T-helper 1 cell treated with Interleukin-12 subunit alpha and Interleukin-12 subunit beta and Interleukin-4 antibody, amounts not matched to agents 30 ng/mL and 1 ng/mL, for 36 hours (primary cell): Measurements from ENCODE around the gene LCE1A. TPM values are rescaled to one million over a fixed set of nuclear protein-coding genes. Genes with fewer than 3 reads are reported as not detected.

Source experiments
- intact Hi-C: fragments of 100-400 bp; cut with micrococcal nuclease; formaldehyde crosslinking; loops from one replicate; pipeline ENCODE4 v1.15.1; 2024
- total RNA-seq: library from RNA; stranded (reverse); gene quantifications from 2 replicates; pipeline ENCODE4 v1.2.3, GENCODE V29; 2022

The LCE1A gene
- total RNA-seq, 1 donor from 2014 or later: not detected

DNA sequence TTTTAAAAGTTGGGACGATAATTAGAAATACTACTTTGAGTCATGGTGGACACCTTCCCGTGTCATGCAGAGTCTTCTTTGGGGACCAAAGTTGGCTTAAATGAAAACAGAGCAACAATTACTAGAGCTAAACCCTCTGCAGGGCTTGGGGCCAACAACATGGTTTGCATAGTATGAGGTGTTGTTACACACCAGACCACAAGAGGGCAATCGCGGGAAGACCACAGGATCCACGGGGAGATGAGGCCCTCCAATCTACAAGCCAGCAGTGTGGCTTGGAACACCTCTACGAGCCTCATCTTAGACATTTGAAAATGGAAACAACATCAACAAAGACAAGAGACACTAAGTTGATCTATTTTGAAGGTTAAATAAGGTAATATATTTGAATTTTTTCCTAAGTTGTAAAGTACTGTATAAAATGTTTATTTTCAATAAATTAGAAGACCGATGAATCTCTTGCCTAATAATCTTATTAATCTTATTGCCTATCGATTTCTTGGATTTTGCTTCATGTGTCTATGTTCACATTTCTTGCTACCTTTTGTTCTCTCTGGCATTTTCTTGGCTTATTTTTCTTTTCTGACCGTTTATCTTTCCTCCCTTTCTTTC is 42.6 kb downstream of the LCE1A start:
- intact Hi-C loops: loop anchor here (1.0 kb wide), 1 partner anchor 353 kb away; no protein-coding TSS in a partner anchor

GRCh38 chr1:152870831-152871730 is 43.8 kb downstream of the LCE1A start:
- intact Hi-C loops: loop anchor here (1.0 kb wide), 1 partner anchor 352 kb away; no protein-coding TSS in a partner anchor

GRCh38 chr1:152871731-152872126 is 44.5 kb downstream of the LCE1A start:
- intact Hi-C loops: no loop called here

- intact Hi-C loops: no loop called here
These were observed 46.2 kb downstream of the LCE1A start for GRCh38 chr1:152873495-152873894.

GRCh38 chr1:152876827-152877226 is 49.6 kb downstream of the LCE1A start:
- intact Hi-C loops: no loop called here

Other genes starting within 250 kb of the LCE1A start
- not detected in 2 replicates for gene LCE3D, start 247.0 kb upstream of the LCE1A start, total RNA-seq
- not detected in 2 replicates for gene LCE3C, start 227.2 kb upstream of the LCE1A start, total RNA-seq
- not detected in 2 replicates for gene LCE3B, start 213.7 kb upstream of the LCE1A start, total RNA-seq
- not detected in 2 replicates for gene LCE3A, start 204.4 kb upstream of the LCE1A start, total RNA-seq
- gene LCE2D, start 164.1 kb upstream of the LCE1A start, total RNA-seq: not detected in 2 replicates
- gene LCE2C, start 152.2 kb upstream of the LCE1A start, total RNA-seq: not detected in 2 replicates
- not detected in 2 replicates for gene LCE2B, start 141.3 kb upstream of the LCE1A start, total RNA-seq
- not detected in 2 replicates for gene LCE2A, start 129.1 kb upstream of the LCE1A start, total RNA-seq
- gene LCE4A, start 119.3 kb upstream of the LCE1A start, total RNA-seq: not detected in 2 replicates
- gene KPRP, start 69.4 kb upstream of the LCE1A start, total RNA-seq: not detected in 2 replicates
- gene LCE1F, start 52.3 kb upstream of the LCE1A start, total RNA-seq: not detected in 2 replicates
- gene LCE1E, start 41.2 kb upstream of the LCE1A start, total RNA-seq: not detected in 2 replicates
- gene LCE1D, start 30.8 kb upstream of the LCE1A start, total RNA-seq: not detected in 2 replicates
- not detected in 2 replicates for gene LCE1C, start 20.8 kb upstream of the LCE1A start, total RNA-seq
- not detected in 2 replicates for gene LCE1B, start 15.5 kb upstream of the LCE1A start, total RNA-seq
- not detected in 2 replicates for gene LCE6A, start 15.4 kb downstream of the LCE1A start, total RNA-seq
- gene LCE7A, start 32.5 kb downstream of the LCE1A start, total RNA-seq: not detected in 2 replicates
- not detected in 2 replicates for gene SMCP, start 50.8 kb downstream of the LCE1A start, total RNA-seq
- not detected in 2 replicates for gene IVL, start 81.1 kb downstream of the LCE1A start, total RNA-seq
- not detected in 2 replicates for gene SPRR5, start 119.7 kb downstream of the LCE1A start, total RNA-seq
- gene SPRR4, start 143.2 kb downstream of the LCE1A start, total RNA-seq: not detected in 2 replicates
- not detected in 2 replicates for gene SPRR1A, start 156.6 kb downstream of the LCE1A start, total RNA-seq
- gene SPRR3, start 174.3 kb downstream of the LCE1A start, total RNA-seq: not detected in 2 replicates
- gene SPRR1B, start 203.7 kb downstream of the LCE1A start, total RNA-seq: not detected in 2 replicates
- gene SPRR2D, start 213.6 kb downstream of the LCE1A start, total RNA-seq: not detected in 2 replicates
- not detected in 2 replicates for gene SPRR2A, start 230.0 kb downstream of the LCE1A start, total RNA-seq
- not detected in 2 replicates for gene SPRR2B, start 244.1 kb downstream of the LCE1A start, total RNA-seq